Peyer's patch (tissue), 4 donors: ENCODE results near the gene ANKRD65. TPM values are rescaled to one million over a fixed set of nuclear protein-coding genes. Genes with fewer than 3 reads are reported as not detected.
"Not testable (repeated sequence)": the region's sequence is repeated elsewhere in the genome, so short reads cannot be mapped to it uniquely, and the experiment has no call there.

Experiments
- DNase-seq, 3 donors: peaks; one replicate each; pipeline ENCODE4 v3.0.0-alpha.2; 2017 to 2019
- H3K27ac ChIP-seq, 4 donors: fragments of 200-600 bp; sonication (generic); one replicate each; pipeline ENCODE4 v1.5.1; 2016 to 2019
- H3K27me3 ChIP-seq, 2 donors: fragments of 200-600 bp; sonication (generic); one replicate each; pipeline ENCODE4 v1.5.1; 2019
- H3K36me3 ChIP-seq, 3 donors: fragments of 200-600 bp; sonication (generic); one replicate each; pipeline ENCODE4 v1.5.1; 2016 to 2019
- H3K4me1 ChIP-seq, 4 donors: fragments of 200-600 bp; sonication (generic); one replicate each; pipeline ENCODE4 v1.5.1; 2016 to 2019
- H3K4me3 ChIP-seq, 4 donors: fragments of 200-600 bp; sonication (generic); 1 replicate in 3 of 4; 2 replicates in 1 of 4; pipeline ENCODE4 v1.5.1; 2016 to 2019; ENCODE audit warnings: mild to moderate bottlenecking in 1 of 4
- H3K9me3 ChIP-seq, 4 donors: fragments of 200-600 bp; sonication (generic); one replicate each; pipeline ENCODE4 v1.5.1; 2016 to 2019; ENCODE audit warnings: mild to moderate bottlenecking in 1 of 4
- CTCF ChIP-seq, 6 experiments: fragments of 450-650 bp in 4 of 6; fragments of 200-600 bp in 2 of 6; sonication (generic) in 1 of 6; IDR thresholded peaks; one replicate each; pipeline ENCODE4 v1.5.1; 2017 to 2019; ENCODE audit warnings: antibody characterized with exemption in 6 of 6, mild to moderate bottlenecking in 3 of 6, moderate library complexity in 1 of 6
- POLR2A ChIP-seq, 2 donors: fragments of 450-650 bp; IDR thresholded peaks; one replicate each; pipeline ENCODE4 v1.5.1; 2017; ENCODE audit warnings: antibody characterized with exemption in 2 of 2, mild to moderate bottlenecking in 2 of 2, moderate library complexity in 2 of 2
- total RNA-seq, 4 donors: library from RNA; depleted of rRNA; stranded (reverse); fragments of >200 nt; gene quantifications; one replicate each; pipeline ENCODE4 v1.1.0, GENCODE V29; 2016

The ANKRD65 gene
- total RNA-seq, 4 donors from 2014 or later = 0.54 to 11.6 (median 2.0) TPM

DNA sequence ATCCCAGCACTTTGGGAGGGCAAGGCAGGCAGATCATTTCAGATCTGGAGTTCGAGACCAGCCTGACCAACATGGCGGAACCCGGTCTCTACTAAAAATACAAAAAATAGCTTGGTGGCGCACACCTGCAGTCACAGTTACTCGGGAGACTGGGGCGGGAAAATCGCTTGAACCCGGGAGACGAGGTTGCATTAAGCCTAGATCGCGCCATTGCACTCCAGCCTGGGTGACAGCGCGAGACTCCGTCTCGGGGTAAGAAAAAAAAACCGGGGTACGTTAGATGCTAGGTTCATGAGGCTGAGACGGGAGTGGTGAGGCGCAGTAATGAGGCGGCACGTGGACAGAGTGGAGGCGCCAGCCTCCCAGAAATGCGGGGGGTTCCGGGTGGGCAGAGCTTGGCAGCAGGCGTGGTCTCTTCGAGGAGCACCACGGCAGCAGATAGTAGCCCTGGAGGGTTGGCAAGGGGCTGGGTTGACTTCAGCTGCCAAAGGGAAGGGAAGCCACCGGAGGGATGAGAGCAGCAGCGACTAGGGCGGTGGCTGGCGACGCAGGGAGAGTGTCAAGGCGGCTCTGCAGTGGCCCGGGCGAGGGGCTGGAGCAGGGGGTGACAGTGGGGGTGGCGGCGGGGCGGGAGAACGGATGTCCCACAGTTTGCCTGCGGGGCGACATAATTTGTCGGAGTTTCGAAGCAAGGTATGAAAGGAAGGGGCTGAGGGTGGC, 14.8 kb downstream of the ANKRD65 start:
- Histone ChIP-seq H3K9me3 (no peaks in the 10 kb centered on the region), H3K4me1 (peaks cover 0 to 33% (median 12%) of the 10 kb centered on the region in 4 donors), H3K27me3 (no peaks in the 10 kb centered on the region), H3K4me3 (peak overlapping the region; percentile 74 to 100 (median 88)), H3K36me3 (peaks cover 0 to 40% (median 0%) of the 10 kb centered on the region in 3 donors), H3K27ac (peak overlapping the region; percentile 88 to 95 (median 91))
- TF ChIP-seq POLR2A (IDR thresholded peaks at IDR 0.05) = no peak
- TF ChIP-seq CTCF (IDR thresholded peaks at IDR 0.05) = no peak
- DNase-seq = no peak

DNA sequence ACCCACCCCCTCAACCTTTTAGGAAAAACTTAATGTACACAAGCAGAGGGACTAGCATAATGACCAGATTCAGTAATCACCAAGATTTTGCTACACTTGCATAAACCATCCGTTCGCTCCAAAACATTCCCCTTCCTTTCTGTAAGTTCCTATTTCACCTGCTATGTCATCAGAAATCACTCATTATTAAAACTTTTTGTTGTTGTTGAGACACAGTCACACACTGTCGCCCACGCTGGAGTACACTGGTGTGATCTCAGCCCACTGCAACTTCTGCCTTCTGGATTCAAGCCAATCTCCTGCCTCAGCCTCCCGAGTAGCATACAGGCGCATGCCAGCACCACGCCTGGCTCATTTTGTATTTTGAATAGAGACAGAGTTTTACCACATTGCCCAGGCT, 17.4 kb downstream of the ANKRD65 start:
- Histone ChIP-seq H3K27me3 (no peaks in the 10 kb centered on the region), H3K4me1 (peaks cover 0 to 43% (median 20%) of the 10 kb centered on the region in 4 donors)

GRCh38 chr1:1402901-1403392, 18.1 kb downstream of the ANKRD65 start:
- Histone ChIP-seq H3K4me1 (peaks cover under 1 to 40% (median 23%) of the 10 kb centered on the region in 4 donors), H3K36me3 (peaks cover 0 to 48% (median 0%) of the 10 kb centered on the region in 3 donors)
- not testable (repeated sequence) for H3K9me3 ChIP-seq, DNase-seq, H3K27ac ChIP-seq, H3K27me3 ChIP-seq, H3K4me3 ChIP-seq

More for the DNA sequence above, 17.4 kb downstream of the ANKRD65 start:
- Histone ChIP-seq H3K9me3 (no peaks in the 10 kb centered on the region), H3K27ac (no peak overlapping the region), H3K36me3 (peaks cover 0 to 46% (median 0%) of the 10 kb centered on the region in 3 donors), H3K4me3 (no peak overlapping the region)
- TF ChIP-seq POLR2A (IDR thresholded peaks at IDR 0.05) (no peak), CTCF (IDR thresholded peaks at IDR 0.05) (no peak)
- no peak for DNase-seq

- Histone ChIP-seq H3K36me3 (peaks cover 0 to 55% (median 0%) of the 10 kb centered on the region in 3 donors), H3K4me3 (no peak overlapping the region), H3K27me3 (no peaks in the 10 kb centered on the region), H3K4me1 (peaks cover 3 to 44% (median 21%) of the 10 kb centered on the region in 4 donors), H3K9me3 (no peaks in the 10 kb centered on the region), H3K27ac (no peak overlapping the region)
- no peak for TF ChIP-seq POLR2A (IDR thresholded peaks at IDR 0.05)
- peak in 4 of 6 experiments; percentile 19 to 57 (median 46) for TF ChIP-seq CTCF (IDR thresholded peaks at IDR 0.05)
- no peak for DNase-seq
These were observed 18.8 kb downstream of the ANKRD65 start for GRCh38 chr1:1402072-1402900.

DNA sequence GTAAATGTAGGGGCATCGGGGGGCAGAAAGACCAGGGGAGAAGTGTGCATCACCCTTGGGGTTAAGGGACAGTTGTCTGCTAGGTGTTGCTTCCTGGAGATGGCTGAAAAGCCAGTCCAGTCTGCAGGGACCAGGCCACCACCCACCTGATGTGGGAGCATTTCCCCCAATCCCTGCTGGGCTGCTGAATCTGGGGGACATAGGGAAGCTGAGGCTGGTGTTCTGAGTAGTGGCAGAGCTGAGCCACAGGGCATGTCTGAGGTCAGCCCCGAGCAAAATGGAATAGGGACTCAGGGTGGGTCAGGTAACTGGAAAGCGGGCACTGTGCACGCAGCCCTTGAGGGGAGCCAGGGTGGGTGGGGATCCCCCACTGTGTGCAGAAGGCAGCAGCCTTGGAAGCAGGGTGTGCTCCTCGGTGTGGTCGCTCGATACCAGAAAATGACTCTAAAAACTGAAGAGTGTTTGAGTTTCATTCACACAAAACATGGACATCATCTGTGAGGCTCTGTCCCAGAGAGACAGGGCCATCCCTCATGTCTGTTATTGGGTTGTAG, 19.5 kb downstream of the ANKRD65 start:
- DNase-seq = no peak
- peaks cover 3 to 47% (median 21%) of the 10 kb centered on the region in 4 donors for H3K4me1 ChIP-seq
- H3K9me3 ChIP-seq = no peaks in the 10 kb centered on the region
- H3K27me3 ChIP-seq = no peaks in the 10 kb centered on the region
- no peak overlapping the region for H3K27ac ChIP-seq
- no peak for TF ChIP-seq CTCF (IDR thresholded peaks at IDR 0.05)
- TF ChIP-seq POLR2A (IDR thresholded peaks at IDR 0.05) = no peak
- H3K4me3 ChIP-seq = no peak overlapping the region
- H3K36me3 ChIP-seq = peaks cover 0 to 62% (median 0%) of the 10 kb centered on the region in 3 donors
